SK-N-SH treated with all-trans-retinoic acid at 6 μM for 48 hours (cell line): Measurements from ENCODE around the gene HABP4.

Source experiments
- ATAC-seq: fragments of 200-7000 bp; cut with Tn5 transposase; 3 replicates; pipeline ENCODE4 v1.9.1; 2020; ENCODE audit warnings: mild to moderate bottlenecking, moderate library complexity
- ARNTL ChIP-seq: fragments of 450-650 bp; formaldehyde crosslinking; IDR thresholded peaks from 2 replicates; pipeline ENCODE4 v1.5.0; 2020; ENCODE audit warnings: low read depth, mild to moderate bottlenecking, moderate library complexity, borderline replicate concordance
- BACH2 ChIP-seq: fragments of 250-450 bp; sonication (Bioruptor Pico); IDR thresholded peaks from 2 replicates; pipeline ENCODE4 v1.9.0; 2021; ENCODE audit warnings: mild to moderate bottlenecking, borderline replicate concordance
- CSDC2 ChIP-seq: fragments of 250-450 bp; sonication (Bioruptor Pico); IDR thresholded peaks from 2 replicates; pipeline ENCODE4 v1.5.0; 2020; ENCODE audit warnings: mild to moderate bottlenecking, moderate library complexity
- ESRRG ChIP-seq: fragments of 250-450 bp; sonication (Bioruptor Pico); IDR thresholded peaks from 2 replicates; pipeline ENCODE4 v1.6.1; 2021; ENCODE audit warnings: mild to moderate bottlenecking
- ISL1 ChIP-seq: fragments of 250-450 bp; sonication (Bioruptor Pico); IDR thresholded peaks from 2 replicates; pipeline ENCODE4 v2.1.2; 2022; ENCODE audit warnings: mild to moderate bottlenecking, moderate library complexity
- OSR1 ChIP-seq: fragments of 250-450 bp; sonication (Bioruptor Pico); IDR thresholded peaks from 2 replicates; pipeline ENCODE4 v1.8.0; 2022; ENCODE audit warnings: moderate library complexity, mild to moderate bottlenecking, inconsistent platforms
- RARB ChIP-seq: fragments of 250-450 bp; sonication (Bioruptor Pico); IDR thresholded peaks from 2 replicates; pipeline ENCODE4 v1.8.0; 2021; ENCODE audit warnings: mild to moderate bottlenecking, moderate library complexity
- TCF4 ChIP-seq: fragments of 250-450 bp; sonication (Bioruptor Pico); IDR thresholded peaks from 2 replicates; pipeline ENCODE4 v1.8.0; 2021; ENCODE audit warnings: mild to moderate bottlenecking, moderate library complexity, borderline replicate concordance
- TOX ChIP-seq: fragments of 250-450 bp; sonication (Bioruptor Pico); IDR thresholded peaks from 2 replicates; pipeline ENCODE4 v1.8.0; 2021; ENCODE audit warnings: mild to moderate bottlenecking, moderate library complexity, borderline replicate concordance
- ZC3H10 ChIP-seq: fragments of 250-450 bp; sonication (Bioruptor Pico); IDR thresholded peaks from 2 replicates; pipeline ENCODE4 v1.5.1; 2021; ENCODE audit warnings: mild to moderate bottlenecking, moderate library complexity
- ZFP3 ChIP-seq: fragments of 250-450 bp; sonication (Bioruptor Pico); IDR thresholded peaks from 2 replicates; pipeline ENCODE4 v1.5.0; 2020; ENCODE audit warnings: mild to moderate bottlenecking, moderate library complexity
- ZFP30 ChIP-seq: fragments of 450-650 bp; formaldehyde crosslinking; IDR thresholded peaks from 2 replicates; pipeline ENCODE4 v1.5.0; 2022; ENCODE audit warnings: mild to moderate bottlenecking, moderate library complexity
- ZNF565 ChIP-seq: fragments of 450-650 bp; formaldehyde crosslinking; conservative IDR thresholded peaks from 2 replicates; pipeline ENCODE4 v1.5.0; 2020; ENCODE audit warnings: low read depth, mild to moderate bottlenecking, moderate library complexity
- ZNF70 ChIP-seq: fragments of 450-650 bp; formaldehyde crosslinking; IDR thresholded peaks from 2 replicates; pipeline ENCODE4 v1.5.0; 2020; ENCODE audit warnings: mild to moderate bottlenecking, moderate library complexity
- ZNF8 ChIP-seq: fragments of 450-650 bp; formaldehyde crosslinking; IDR thresholded peaks from 2 replicates; pipeline ENCODE4 v1.5.0; 2020; ENCODE audit warnings: mild to moderate bottlenecking, moderate library complexity
- TF ChIP-seq, protein P1 (sequence below): fragments of 250-450 bp; sonication (Bioruptor Pico); IDR thresholded peaks from 2 replicates; pipeline ENCODE4 v1.5.1; 2020; ENCODE audit warnings: low read depth, mild to moderate bottlenecking, moderate library complexity
- TF ChIP-seq, protein P2 (sequence below): fragments of 250-450 bp; sonication (Bioruptor Pico); IDR thresholded peaks from 2 replicates; pipeline ENCODE4 v1.8.0; 2020; ENCODE audit warnings: mild to moderate bottlenecking, moderate library complexity, borderline replicate concordance
- TF ChIP-seq, protein P3 (sequence below): fragments of 250-450 bp; sonication (Bioruptor Pico); IDR thresholded peaks from 2 replicates; pipeline ENCODE4 v1.5.1; 2021; ENCODE audit warnings: mild to moderate bottlenecking, moderate library complexity
- TF ChIP-seq, protein P4 (sequence below): fragments of 250-450 bp; sonication (Bioruptor Pico); IDR thresholded peaks from 2 replicates; pipeline ENCODE4 v1.8.0; 2021; ENCODE audit warnings: low read depth, mild to moderate bottlenecking, moderate library complexity, borderline replicate concordance
- TF ChIP-seq, protein P5 (sequence below): fragments of 250-450 bp; sonication (Bioruptor Pico); IDR thresholded peaks from 2 replicates; pipeline ENCODE4 v1.5.0; 2020; ENCODE audit warnings: mild to moderate bottlenecking, moderate library complexity

Gene HABP4

DNA sequence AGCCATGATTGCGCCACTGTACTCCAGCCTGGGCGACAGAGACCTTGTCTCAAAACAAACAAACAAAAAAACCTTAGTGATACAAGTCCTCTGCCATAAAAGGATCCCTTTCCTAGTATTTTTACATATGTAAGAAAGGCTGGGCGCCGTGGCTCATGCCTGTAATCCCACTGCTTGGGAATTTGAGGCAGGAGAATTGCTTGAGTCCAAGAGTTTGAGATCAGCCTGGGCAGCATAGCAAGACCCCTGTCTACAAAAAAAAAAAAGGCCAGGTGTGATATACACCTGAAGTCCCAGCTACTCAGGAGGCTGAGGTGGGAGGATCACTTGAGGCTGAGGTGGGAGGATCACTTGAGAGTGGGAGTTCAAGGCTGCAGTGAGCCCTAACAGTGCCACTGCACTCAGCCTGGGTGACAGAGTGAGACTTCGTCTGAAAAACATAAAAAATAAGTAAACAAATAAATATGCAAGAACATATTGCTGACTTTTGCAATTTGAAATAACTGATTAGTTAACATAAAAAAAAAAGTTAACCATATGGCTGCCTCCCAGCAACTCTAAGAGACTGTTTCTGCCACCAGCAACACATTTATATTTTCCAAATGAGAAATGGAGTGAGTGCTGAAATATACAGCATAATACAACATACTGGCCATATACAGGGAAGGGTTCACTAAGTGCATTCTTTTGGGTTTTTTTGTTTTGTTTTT lies 38.7 kb upstream of the HABP4 start:
- TF ChIP-seq OSR1 (CRISPR knock-in tag) (no peak), TCF4 (CRISPR knock-in tag) (no peak), ZFP30 (CRISPR knock-in tag) (no peak), TOX (no peak), ZC3H10 (no peak), ARNTL (CRISPR knock-in tag) (no peak), ZNF8 (no peak), ZNF565 (no peak), ESRRG (no peak), BACH2 (CRISPR knock-in tag) (no peak), ZFP3 (CRISPR knock-in tag) (no peak), RARB (CRISPR knock-in tag) (no peak), CSDC2 (CRISPR knock-in tag) (no peak), ISL1 (CRISPR knock-in tag) (no peak), ZNF70 (CRISPR knock-in tag) (no peak)
- TF ChIP-seq, protein P1, sequence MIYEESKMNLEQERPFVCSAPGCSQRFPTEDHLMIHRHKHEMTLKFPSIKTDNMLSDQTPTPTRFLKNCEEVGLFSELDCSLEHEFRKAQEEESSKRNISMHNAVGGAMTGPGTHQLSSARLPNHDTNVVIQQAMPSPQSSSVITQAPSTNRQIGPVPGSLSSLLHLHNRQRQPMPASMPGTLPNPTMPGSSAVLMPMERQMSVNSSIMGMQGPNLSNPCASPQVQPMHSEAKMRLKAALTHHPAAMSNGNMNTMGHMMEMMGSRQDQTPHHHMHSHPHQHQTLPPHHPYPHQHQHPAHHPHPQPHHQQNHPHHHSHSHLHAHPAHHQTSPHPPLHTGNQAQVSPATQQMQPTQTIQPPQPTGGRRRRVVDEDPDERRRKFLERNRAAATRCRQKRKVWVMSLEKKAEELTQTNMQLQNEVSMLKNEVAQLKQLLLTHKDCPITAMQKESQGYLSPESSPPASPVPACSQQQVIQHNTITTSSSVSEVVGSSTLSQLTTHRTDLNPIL (CRISPR knock-in tag) = no peak
- TF ChIP-seq, protein P2, sequence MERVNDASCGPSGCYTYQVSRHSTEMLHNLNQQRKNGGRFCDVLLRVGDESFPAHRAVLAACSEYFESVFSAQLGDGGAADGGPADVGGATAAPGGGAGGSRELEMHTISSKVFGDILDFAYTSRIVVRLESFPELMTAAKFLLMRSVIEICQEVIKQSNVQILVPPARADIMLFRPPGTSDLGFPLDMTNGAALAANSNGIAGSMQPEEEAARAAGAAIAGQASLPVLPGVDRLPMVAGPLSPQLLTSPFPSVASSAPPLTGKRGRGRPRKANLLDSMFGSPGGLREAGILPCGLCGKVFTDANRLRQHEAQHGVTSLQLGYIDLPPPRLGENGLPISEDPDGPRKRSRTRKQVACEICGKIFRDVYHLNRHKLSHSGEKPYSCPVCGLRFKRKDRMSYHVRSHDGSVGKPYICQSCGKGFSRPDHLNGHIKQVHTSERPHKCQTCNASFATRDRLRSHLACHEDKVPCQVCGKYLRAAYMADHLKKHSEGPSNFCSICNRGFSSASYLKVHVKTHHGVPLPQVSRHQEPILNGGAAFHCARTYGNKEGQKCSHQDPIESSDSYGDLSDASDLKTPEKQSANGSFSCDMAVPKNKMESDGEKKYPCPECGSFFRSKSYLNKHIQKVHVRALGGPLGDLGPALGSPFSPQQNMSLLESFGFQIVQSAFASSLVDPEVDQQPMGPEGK (CRISPR knock-in tag) = no peak
- TF ChIP-seq, protein P3, sequence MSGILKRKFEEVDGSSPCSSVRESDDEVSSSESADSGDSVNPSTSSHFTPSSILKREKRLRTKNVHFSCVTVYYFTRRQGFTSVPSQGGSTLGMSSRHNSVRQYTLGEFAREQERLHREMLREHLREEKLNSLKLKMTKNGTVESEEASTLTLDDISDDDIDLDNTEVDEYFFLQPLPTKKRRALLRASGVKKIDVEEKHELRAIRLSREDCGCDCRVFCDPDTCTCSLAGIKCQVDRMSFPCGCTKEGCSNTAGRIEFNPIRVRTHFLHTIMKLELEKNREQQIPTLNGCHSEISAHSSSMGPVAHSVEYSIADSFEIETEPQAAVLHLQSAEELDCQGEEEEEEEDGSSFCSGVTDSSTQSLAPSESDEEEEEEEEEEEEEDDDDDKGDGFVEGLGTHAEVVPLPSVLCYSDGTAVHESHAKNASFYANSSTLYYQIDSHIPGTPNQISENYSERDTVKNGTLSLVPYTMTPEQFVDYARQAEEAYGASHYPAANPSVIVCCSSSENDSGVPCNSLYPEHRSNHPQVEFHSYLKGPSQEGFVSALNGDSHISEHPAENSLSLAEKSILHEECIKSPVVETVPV (CRISPR knock-in tag) = no peak
- TF ChIP-seq, protein P4, sequence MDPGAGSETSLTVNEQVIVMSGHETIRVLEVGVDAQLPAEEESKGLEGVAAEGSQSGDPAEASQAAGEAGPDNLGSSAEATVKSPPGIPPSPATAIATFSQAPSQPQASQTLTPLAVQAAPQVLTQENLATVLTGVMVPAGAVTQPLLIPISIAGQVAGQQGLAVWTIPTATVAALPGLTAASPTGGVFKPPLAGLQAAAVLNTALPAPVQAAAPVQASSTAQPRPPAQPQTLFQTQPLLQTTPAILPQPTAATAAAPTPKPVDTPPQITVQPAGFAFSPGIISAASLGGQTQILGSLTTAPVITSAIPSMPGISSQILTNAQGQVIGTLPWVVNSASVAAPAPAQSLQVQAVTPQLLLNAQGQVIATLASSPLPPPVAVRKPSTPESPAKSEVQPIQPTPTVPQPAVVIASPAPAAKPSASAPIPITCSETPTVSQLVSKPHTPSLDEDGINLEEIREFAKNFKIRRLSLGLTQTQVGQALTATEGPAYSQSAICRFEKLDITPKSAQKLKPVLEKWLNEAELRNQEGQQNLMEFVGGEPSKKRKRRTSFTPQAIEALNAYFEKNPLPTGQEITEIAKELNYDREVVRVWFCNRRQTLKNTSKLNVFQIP (CRISPR knock-in tag) = no peak
- TF ChIP-seq, protein P5, sequence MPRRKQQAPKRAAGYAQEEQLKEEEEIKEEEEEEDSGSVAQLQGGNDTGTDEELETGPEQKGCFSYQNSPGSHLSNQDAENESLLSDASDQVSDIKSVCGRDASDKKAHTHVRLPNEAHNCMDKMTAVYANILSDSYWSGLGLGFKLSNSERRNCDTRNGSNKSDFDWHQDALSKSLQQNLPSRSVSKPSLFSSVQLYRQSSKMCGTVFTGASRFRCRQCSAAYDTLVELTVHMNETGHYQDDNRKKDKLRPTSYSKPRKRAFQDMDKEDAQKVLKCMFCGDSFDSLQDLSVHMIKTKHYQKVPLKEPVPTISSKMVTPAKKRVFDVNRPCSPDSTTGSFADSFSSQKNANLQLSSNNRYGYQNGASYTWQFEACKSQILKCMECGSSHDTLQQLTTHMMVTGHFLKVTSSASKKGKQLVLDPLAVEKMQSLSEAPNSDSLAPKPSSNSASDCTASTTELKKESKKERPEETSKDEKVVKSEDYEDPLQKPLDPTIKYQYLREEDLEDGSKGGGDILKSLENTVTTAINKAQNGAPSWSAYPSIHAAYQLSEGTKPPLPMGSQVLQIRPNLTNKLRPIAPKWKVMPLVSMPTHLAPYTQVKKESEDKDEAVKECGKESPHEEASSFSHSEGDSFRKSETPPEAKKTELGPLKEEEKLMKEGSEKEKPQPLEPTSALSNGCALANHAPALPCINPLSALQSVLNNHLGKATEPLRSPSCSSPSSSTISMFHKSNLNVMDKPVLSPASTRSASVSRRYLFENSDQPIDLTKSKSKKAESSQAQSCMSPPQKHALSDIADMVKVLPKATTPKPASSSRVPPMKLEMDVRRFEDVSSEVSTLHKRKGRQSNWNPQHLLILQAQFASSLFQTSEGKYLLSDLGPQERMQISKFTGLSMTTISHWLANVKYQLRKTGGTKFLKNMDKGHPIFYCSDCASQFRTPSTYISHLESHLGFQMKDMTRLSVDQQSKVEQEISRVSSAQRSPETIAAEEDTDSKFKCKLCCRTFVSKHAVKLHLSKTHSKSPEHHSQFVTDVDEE (CRISPR knock-in tag) = no peak
- no peak for ATAC-seq

DNA sequence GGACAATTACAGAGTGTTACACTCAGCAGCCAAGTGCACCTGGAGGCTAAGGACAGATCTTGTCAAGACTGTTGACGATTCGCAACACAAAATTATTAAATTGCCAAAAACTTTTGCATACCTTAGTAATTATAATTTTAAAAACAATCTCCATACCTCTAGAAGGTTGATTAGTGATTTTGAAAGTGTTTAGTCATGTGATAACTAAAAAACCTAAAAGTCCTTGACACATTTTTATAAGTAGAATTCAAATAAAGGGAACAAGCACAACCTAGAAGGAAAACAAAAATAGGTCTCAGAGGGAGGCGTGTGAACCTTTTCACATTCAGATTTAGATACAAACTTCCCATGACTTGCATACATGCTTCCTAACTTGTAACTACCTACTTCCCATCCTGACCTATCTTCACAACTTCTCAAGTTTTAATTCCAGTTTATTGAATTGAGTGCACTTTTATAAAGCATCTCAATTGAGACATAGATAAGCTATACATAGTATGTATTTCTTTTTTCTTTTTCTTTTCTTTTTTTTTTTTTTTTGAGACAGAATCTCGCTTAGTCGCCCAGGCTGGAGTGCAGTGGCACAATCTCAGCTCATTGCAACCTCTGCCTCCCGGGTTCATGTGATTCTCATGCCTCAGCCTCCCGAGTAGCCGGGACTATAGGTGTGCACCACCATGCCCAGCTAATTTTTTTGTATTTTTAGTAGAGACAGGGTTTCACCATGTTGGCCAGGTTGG lies 37.6 kb upstream of the HABP4 start:
- ATAC-seq = no peak
- TF ChIP-seq BACH2 (CRISPR knock-in tag) = no peak
- TF ChIP-seq, all 23 proteins: peak for 0
